GM21529 (cell line): Measurements from ENCODE around the gene CYP26B1.
"Not testable (repeated sequence)": the region's sequence is repeated elsewhere in the genome, so short reads cannot be mapped to it uniquely, and the experiment has no call there.

Experiments
- ATAC-seq: cut with Tn5 transposase; IDR thresholded peaks from one replicate; pipeline ENCODE4 v1.9.1; 2021; ENCODE audit not compliant: unreplicated experiment

Gene CYP26B1

GRCh38 chr2:72086871-72087633 is 60.6 kb downstream of the CYP26B1 start:
- ATAC-seq: not testable (repeated sequence)

- ATAC-seq: no peak
Measured at GRCh38 chr2:72085513-72085912, 62.1 kb downstream of the CYP26B1 start.

- ATAC-seq: no peak
Measured at GRCh38 chr2:72085036-72085435, 62.6 kb downstream of the CYP26B1 start.

GRCh38 chr2:72084584-72084976 is 63.1 kb downstream of the CYP26B1 start:
- ATAC-seq: no peak

GRCh38 chr2:72083751-72084583 is 63.7 kb downstream of the CYP26B1 start:
- no peak for ATAC-seq

GRCh38 chr2:72082887-72083286 is 64.8 kb downstream of the CYP26B1 start:
- no peak for ATAC-seq

- ATAC-seq: no peak
Measured at GRCh38 chr2:72082021-72082601, 65.6 kb downstream of the CYP26B1 start.

- ATAC-seq: no peak
Measured at GRCh38 chr2:72081451-72081850, 66.2 kb downstream of the CYP26B1 start.

GRCh38 chr2:72080286-72081145 is 67.1 kb downstream of the CYP26B1 start:
- no peak for ATAC-seq
